Activated CD8-positive, alpha-beta T cell treated with anti-CD3 and anti-CD28 coated beads for 36 hours (primary cell): ENCODE measurements around the gene ZNF821. TPM values are rescaled to one million over a fixed set of nuclear protein-coding genes. Genes with fewer than 3 reads are reported as not detected.

ENCODE experiments used
- ATAC-seq: fragments of 200-7000 bp; cut with Tn5 transposase; one replicate; pipeline ENCODE4 v1.10.0; 2021; ENCODE audit warnings: mild to moderate bottlenecking, moderate library complexity
- CTCF ChIA-PET: fragments of 350-600 bp; sonication (Branson Sonifier 250); formaldehyde crosslinking; loops from one replicate; lab custom pipeline; 2021; ENCODE audit warnings: antibody characterized with exemption; lab: Charles Lee
- POLR2A ChIA-PET: fragments of 350-600 bp; sonication (Branson Sonifier 250); formaldehyde crosslinking; loops from one replicate; lab custom pipeline; 2021; ENCODE audit warnings: antibody characterized with exemption; lab: Charles Lee
- DNase-seq: peaks from one replicate; pipeline ENCODE4 v3.0.0-alpha.2; 2020
- H3K27ac Mint-ChIP-seq: one replicate; pipeline ENCODE4 v1.8.0; 2021; ENCODE audit warnings: mild to moderate bottlenecking, mixed read lengths
- H3K27me3 Mint-ChIP-seq: one replicate; pipeline ENCODE4 v1.8.0; 2021; ENCODE audit warnings: mixed read lengths
- H3K36me3 Mint-ChIP-seq: one replicate; pipeline ENCODE4 v1.8.0; 2021; ENCODE audit warnings: low read depth, mixed read lengths
- H3K4me1 Mint-ChIP-seq: one replicate; pipeline ENCODE4 v1.8.0; 2021; ENCODE audit warnings: low read depth, mixed read lengths
- H3K4me3 Mint-ChIP-seq: one replicate; pipeline ENCODE4 v1.8.0; 2021; ENCODE audit warnings: mild to moderate bottlenecking, moderate library complexity, mixed read lengths
- H3K9me3 Mint-ChIP-seq: one replicate; pipeline ENCODE4 v1.8.0; 2021; ENCODE audit warnings: mixed read lengths
- CTCF ChIP-seq: fragments of 200-600 bp; IDR thresholded peaks from one replicate; pipeline ENCODE4 v1.8.0; 2022; ENCODE audit warnings: antibody characterized with exemption, mild to moderate bottlenecking
- intact Hi-C: fragments of 100-400 bp; cut with micrococcal nuclease; formaldehyde crosslinking; loops from one replicate; pipeline ENCODE4 v1.10.0; 2022
- total RNA-seq, 2 experiments: library from RNA; stranded (reverse); gene quantifications; one replicate each; pipeline ENCODE4 v1.2.3, GENCODE V29; 2021

ZNF821 gene
- total RNA-seq, 2 experiments from 2014 or later, result 5.6 to 6.2 TPM

DNA sequence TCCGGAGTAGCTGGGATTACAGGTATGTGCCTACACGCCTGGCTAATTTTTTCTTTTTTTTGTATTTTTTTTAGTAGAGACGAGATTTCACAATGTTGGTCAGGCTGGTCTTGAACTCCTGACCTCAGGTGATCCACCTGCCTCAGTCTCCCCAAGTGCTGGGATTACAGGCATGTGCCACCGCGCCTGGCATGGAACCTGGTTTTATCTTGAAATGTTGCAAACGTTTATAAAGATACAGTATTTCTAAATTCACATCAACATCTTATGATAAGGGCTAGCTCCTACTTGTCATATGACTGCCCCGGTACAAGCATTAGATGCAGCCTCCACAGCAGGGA lies 9.9 kb upstream of the ZNF821 start:
- peak overlapping the region; percentile 98 for H3K27ac Mint-ChIP-seq
- DNase-seq, result no peak
- no peaks in the 10 kb centered on the region for H3K27me3 Mint-ChIP-seq
- H3K36me3 Mint-ChIP-seq, result peaks cover 12% of the 10 kb centered on the region
- no peak for ATAC-seq
- H3K4me3 Mint-ChIP-seq, result peak overlapping the region; percentile 99
- TF ChIP-seq CTCF, result no peak
- ChIA-PET POLR2A (interaction anchor here (1.0 to 3.9 kb wide), 5 partner anchors 8 to 85 kb away, joined by 3 to 33 read pairs (median 6); partner anchors contain the start of genes AP1G1, ATXN1L and ZNF821), CTCF (interaction anchor here (1.1 to 5.4 kb wide), 2 partner anchors 10 to 46 kb away, joined by 3 to 53 read pairs; partner anchors contain the start of gene ZNF821)
- H3K4me1 Mint-ChIP-seq, result peaks cover 11% of the 10 kb centered on the region
- intact Hi-C loops, result no loop called here
- H3K9me3 Mint-ChIP-seq, result no peaks in the 10 kb centered on the region

- peaks cover 15% of the 10 kb centered on the region for H3K4me1 Mint-ChIP-seq
- intact Hi-C loops, result no loop called here
- H3K27me3 Mint-ChIP-seq, result peaks cover 7% of the 10 kb centered on the region
- no peak overlapping the region for H3K27ac Mint-ChIP-seq
- ChIA-PET CTCF (interaction anchor here (1.2 to 1.3 kb wide), 2 partner anchors 73 to 146 kb away, joined by 3 to 5 read pairs; no protein-coding TSS in a partner anchor), POLR2A (interaction anchor here (1.0 kb wide), 1 partner anchor 81 kb away, joined by 3 read pairs; the partner anchor contains the start of gene AP1G1)
- ATAC-seq (no peak), DNase-seq (no peak)
- H3K9me3 Mint-ChIP-seq, result no peaks in the 10 kb centered on the region
- TF ChIP-seq CTCF, result no peak
- no peak overlapping the region for H3K4me3 Mint-ChIP-seq
- no peaks in the 10 kb centered on the region for H3K36me3 Mint-ChIP-seq
These were observed 5.2 kb upstream of the ZNF821 start for GRCh38 chr16:71889147-71889546.

- Mint-ChIP-seq H3K27ac (no peak overlapping the region), H3K36me3 (no peaks in the 10 kb centered on the region), H3K9me3 (no peaks in the 10 kb centered on the region), H3K4me3 (peak overlapping the region; percentile 92), H3K4me1 (peaks cover 40% of the 10 kb centered on the region), H3K27me3 (peaks cover 7% of the 10 kb centered on the region)
- DNase-seq (no peak), ATAC-seq (no peak)
- intact Hi-C loops, result no loop called here
- ChIA-PET CTCF (interaction anchor here (1.2 to 6.4 kb wide), 5 partner anchors 9 to 76 kb away, joined by 3 to 73 read pairs (median 52); partner anchors contain the start of gene IST1), POLR2A (interaction anchor here (1.5 kb wide), 1 partner anchor 9 kb away, joined by 6 read pairs; no protein-coding TSS in a partner anchor)
- TF ChIP-seq CTCF, result no peak
These were observed 1.3 kb upstream of the ZNF821 start for GRCh38 chr16:71885261-71885650.

DNA sequence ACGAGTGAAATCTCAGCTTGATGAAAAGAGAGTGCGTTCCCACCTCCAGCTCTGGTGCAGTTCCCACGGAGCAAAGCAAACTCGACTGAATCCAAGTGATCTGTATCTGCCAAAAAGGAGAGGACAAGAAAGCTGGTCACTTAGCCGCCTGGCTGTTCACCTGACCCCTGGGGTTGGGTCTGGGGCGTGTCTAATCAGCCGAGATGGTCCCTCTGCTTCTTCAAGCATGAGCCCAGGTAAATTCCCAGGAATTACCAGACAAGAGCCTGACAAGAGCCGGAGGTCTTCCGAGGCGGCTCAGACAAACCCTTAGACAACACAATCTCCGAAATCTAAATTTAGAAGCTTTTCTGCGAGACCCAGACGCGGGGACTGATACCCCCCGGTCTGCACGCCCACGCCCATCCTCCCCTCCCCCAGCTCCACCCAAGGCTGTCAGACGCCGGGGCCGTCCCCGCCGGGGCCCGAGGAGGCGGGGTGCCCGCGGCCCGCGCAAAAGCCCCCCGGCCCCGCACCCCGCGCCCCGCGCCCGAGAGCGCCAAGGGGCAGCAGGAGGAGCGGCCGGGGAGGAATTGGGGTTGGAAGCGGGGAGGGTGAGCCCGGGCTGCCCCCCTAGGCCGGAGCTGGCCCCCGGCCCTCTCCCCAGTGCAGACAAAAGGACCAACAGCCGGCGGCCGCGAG lies 674 bp downstream of the ZNF821 start:
- peaks cover 7% of the 10 kb centered on the region for H3K27me3 Mint-ChIP-seq
- CTCF ChIA-PET, result interaction anchor here (0.7 to 6.4 kb wide), 27 partner anchors 11 to 128 kb away, joined by 3 to 73 read pairs (median 6); partner anchors contain the start of genes AP1G1, ATXN1L and IST1
- H3K4me1 Mint-ChIP-seq, result peaks cover 47% of the 10 kb centered on the region
- intact Hi-C loops, result loop anchor here (5.0 kb wide), 2 partner anchors 36 to 76 kb away; partner anchors contain the start of genes AP1G1 and ATXN1L
- H3K36me3 Mint-ChIP-seq, result peaks cover 5% of the 10 kb centered on the region
- ATAC-seq (peak; percentile 35), DNase-seq (peak; percentile 78)
- H3K4me3 Mint-ChIP-seq, result peak overlapping the region; percentile 72
- TF ChIP-seq CTCF, result peak; percentile 68
- H3K27ac Mint-ChIP-seq, result peak overlapping the region; percentile 50
- no peaks in the 10 kb centered on the region for H3K9me3 Mint-ChIP-seq
- POLR2A ChIA-PET, result interaction anchor here (0.6 to 3.0 kb wide), 17 partner anchors 9 to 211 kb away, joined by 3 to 33 read pairs (median 4); partner anchors contain the start of genes AP1G1, ATXN1L, DHX38 and IST1
